HG03095 (cell line): Measurements from ENCODE around the gene TMEM196.

Experiments
- ATAC-seq: cut with Tn5 transposase; IDR thresholded peaks from one replicate; pipeline ENCODE4 v1.9.1; 2021; ENCODE audit warnings: moderate library complexity; ENCODE audit not compliant: unreplicated experiment

TMEM196 gene

GRCh38 chr7:19772841-19773760 is at the start of gene TMEM196:
Gene TMEM196, minus strand, starts transcription at chr7:19773617. Its CDS starts 921 bp downstream, at chr7:19772696.
- ATAC-seq, result no peak

DNA sequence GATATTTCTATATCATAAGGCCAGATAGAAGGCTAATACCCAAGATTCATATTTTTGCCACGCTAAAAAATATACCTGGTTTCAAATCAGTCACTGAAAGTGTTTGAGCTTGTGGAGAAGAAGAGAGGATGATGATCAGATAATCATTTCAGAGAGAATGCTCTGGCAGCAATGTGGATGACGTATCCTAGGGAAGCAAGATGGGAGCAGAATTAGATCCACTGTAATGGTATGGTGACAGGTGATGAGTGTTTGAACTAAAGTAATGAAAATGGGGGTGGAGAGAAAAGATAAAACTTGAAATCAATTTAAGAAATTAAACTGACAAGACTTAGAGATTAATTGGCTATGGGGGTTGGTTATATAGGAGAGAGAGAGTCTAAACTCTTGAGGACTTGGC is 42.7 kb upstream of the TMEM196 start:
- ATAC-seq, result no peak

DNA sequence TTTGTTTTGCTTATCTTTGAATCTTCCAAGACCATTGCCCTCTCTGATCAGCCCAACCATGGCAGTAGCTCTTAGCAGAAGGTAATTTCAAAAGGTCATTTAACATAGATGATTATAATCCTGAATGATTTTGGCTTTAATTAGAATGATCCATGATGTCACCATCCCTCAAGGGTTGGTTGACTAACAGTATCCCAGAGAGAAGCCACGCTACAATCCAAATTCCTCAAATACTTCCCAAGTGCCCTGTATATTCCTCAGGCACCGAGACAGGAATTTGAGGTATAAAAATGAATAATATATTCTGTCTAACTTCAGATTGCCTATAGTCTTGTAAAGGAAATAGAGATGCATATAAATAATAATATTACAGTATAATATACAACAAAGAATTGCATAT is 42.1 kb upstream of the TMEM196 start:
- no peak for ATAC-seq

- ATAC-seq, result no peak
Measured at GRCh38 chr7:19814776-19815175, 41.4 kb upstream of the TMEM196 start.

- ATAC-seq, result no peak
Measured at GRCh38 chr7:19811386-19811785, 38.0 kb upstream of the TMEM196 start.

DNA sequence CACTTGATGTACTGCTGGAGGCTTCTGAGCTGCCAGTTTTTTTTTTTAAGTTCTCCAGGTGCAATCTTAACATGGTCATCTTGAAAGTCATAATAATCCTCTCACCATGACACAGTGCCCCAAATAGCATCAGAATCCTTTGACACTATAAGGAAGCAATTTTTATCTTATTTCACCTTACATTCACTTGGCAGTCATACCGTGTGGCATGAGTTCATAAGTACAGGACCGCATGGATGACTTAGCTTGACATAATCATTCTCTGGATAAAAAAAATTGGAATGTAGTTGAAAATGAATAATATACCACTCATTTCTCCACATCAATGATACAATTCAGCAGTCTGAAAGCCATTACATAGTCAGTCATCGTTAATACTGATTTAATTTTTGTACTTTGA is 25.6 kb upstream of the TMEM196 start:
- no peak for ATAC-seq

DNA sequence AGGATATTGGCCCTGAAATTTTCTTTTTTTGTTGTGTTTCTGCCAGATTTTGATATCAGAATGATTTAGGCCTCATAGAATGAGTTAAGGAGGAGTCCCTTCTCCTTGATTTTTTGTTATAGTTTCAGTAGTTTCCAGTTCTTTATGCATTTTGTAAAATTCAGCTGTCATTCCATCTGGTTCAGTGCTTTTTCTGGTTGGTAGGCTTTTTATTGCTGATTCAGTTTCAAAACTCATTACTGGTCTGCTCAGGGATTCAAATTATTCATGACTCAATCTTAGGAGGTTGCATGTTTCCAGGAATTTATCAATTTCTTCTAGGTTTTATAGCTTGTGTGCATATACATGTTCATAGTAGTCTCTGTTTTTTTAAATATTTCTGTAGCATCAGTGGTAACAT is 10.1 kb upstream of the TMEM196 start:
- no peak for ATAC-seq

GRCh38 chr7:19776981-19777380 is 3.6 kb upstream of the TMEM196 start:
- no peak for ATAC-seq

- no peak for ATAC-seq
Measured at GRCh38 chr7:19775578-19775977, 2.2 kb upstream of the TMEM196 start.

GRCh38 chr7:19772306-19772705 is 1.1 kb downstream of the TMEM196 start:
- ATAC-seq, result no peak

DNA sequence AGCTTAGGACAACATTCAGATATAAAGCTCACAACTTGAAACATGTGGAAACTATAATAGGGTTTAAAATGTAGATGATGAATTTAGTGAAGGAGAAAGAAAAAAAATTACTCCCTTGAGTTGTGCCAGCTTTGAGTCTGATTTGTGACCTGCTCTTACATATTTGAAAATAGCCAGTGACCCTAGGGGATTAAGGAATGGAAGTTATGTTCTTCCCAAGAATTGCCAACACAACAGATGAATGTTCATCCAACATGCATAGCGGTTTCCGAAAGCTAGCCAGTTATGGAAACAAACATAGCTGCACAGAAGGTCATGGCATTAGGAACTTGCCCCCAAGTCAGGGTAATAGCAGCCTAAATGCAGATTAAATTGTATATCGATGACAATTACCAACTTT is 10.8 kb downstream of the TMEM196 start:
- no peak for ATAC-seq

DNA sequence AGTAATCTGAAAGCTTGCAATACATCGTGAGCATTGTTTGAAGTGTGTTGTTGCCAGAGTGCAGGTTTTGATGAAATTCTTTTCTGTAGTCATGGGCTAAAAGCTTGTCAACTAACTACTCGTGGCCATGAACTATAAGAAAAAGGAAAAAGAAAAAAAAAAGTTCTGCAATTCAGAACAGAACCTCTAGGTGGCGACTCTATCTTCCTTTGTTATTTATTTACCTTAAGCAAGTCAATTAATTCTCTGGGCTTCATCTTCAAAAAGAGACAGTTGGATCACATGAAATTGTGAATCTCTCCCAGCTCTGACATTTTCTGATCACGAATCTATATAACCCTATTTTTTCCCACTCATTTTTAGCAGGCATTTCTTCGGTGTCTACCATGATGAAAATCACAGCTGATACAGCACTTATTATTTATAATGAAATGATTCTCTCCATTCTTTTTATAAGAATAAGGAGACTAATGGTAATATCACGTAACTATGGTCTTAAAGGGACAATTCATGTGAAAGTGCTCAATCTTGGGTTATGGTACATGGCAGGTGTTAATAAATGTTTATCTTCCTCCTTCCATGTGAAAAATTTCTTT is 18.8 kb downstream of the TMEM196 start:
- ATAC-seq, result no peak

DNA sequence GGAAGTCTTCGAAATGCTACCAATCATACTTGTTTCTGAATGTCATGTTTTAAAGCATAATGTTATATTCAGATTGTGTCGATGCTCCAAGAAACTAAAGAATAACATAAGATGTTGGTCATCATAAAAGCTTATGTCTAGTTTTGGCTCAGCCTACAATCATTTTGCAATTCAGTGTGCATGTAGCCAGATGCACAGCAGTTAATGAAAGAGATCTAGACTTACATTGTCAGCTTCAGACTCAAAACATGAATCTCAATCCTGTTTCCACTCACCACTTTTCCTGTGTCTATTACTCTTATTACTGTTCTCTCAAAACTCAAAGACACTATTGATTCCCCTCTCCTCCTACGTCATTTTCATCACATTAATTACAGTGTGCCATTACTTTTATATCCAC is 21.4 kb downstream of the TMEM196 start:
- ATAC-seq, result no peak

- no peak for ATAC-seq
Measured at GRCh38 chr7:19749658-19750057, 23.8 kb downstream of the TMEM196 start.

- ATAC-seq, result no peak
Measured at GRCh38 chr7:19747740-19748339, 25.6 kb downstream of the TMEM196 start.

GRCh38 chr7:19744075-19744474 is 29.3 kb downstream of the TMEM196 start:
- ATAC-seq, result no peak

DNA sequence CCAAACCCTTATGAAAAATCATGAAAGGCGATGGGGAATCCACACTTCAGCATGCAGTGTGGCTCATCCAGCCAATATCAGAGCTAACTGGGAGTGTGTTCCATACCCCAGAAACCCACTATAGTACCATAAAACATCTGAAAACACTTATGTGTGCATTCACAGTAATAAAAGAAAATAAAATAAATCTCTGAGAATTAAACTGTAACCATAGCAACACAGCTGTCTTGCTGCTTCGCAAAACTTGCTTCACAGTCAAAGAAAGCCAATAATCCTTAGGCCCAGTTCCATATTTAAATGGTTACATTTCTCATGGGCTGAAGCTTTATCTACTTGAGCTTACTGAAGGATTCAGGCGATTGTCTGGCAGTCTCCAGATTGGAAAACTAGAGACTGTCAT is 44.7 kb downstream of the TMEM196 start:
- no peak for ATAC-seq

GRCh38 chr7:19725770-19726169 is 47.6 kb downstream of the TMEM196 start:
- ATAC-seq, result no peak

GRCh38 chr7:19715499-19715898 is 57.9 kb downstream of the TMEM196 start:
- ATAC-seq, result no peak

DNA sequence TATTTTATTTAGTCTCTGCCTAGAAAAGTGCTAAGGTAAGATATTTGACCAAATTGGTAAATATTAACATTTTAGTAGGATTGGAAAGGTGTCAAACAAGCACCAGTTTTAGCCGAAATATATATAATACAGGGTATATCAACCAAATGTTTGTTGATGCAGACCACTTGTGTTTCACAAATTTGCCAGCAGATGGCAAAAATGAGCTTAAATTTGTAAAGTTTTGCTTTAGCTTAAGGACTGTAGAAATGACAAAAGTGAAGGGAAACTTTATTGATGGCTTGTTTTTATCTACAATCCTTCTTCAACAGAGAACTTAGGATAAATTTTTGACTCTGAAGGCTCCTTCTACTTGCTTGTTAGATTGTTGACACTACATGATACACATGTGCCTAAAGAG is 59.7 kb downstream of the TMEM196 start:
- ATAC-seq, result no peak

DNA sequence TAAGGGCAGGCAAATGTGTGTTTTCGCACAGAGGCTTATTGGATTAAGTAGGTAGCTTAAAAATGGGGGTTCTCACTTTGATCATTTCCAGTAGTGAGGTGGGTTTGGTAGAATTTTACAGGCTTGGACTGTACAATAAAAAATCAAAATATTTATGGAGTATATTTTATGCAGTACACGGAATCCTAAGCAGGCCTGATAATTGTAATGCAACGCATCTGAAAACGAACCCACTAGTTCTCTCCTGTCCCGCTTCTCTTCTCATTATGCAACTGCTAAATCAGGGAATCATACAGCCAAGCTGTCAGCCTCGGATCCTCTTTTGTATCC is 64.2 kb downstream of the TMEM196 start:
- ATAC-seq, result no peak
